ENCODE data around the gene ANO7.
A peak's percentile ranks its signal among the peaks of the same experiment; 100 is the strongest.

ANO7 gene

GRCh38 chr2:241249654-241250053 lies 61.2 kb downstream of the ANO7 start:
- no peak for DNase-seq (ENCODE audit: low spot score)

GRCh38 chr2:241252778-241253475 lies 64.5 kb downstream of the ANO7 start:
- DNase-seq (ENCODE audit: low spot score), result no peak

- DNase-seq (ENCODE audit: low spot score), result no peak
These were observed 66.5 kb downstream of the ANO7 start for GRCh38 chr2:241254904-241255351.

- DNase-seq (ENCODE audit: low spot score), result peak; percentile 31
These were observed 67.2 kb downstream of the ANO7 start for GRCh38 chr2:241255542-241256167.

- DNase-seq (ENCODE audit: low spot score), result no peak
These were observed 67.7 kb downstream of the ANO7 start for GRCh38 chr2:241256168-241256545.

GRCh38 chr2:241257419-241258032 lies 69.0 kb downstream of the ANO7 start:
- DNase-seq (ENCODE audit: low spot score), result no peak

GRCh38 chr2:241258505-241259280 lies 70.2 kb downstream of the ANO7 start:
- DNase-seq (ENCODE audit: low spot score), result no peak

GRCh38 chr2:241260911-241261310 lies 72.4 kb downstream of the ANO7 start:
- DNase-seq (ENCODE audit: low spot score), result no peak

GRCh38 chr2:241261628-241262027 lies 73.2 kb downstream of the ANO7 start:
- DNase-seq (ENCODE audit: low spot score), result no peak

- no peak for DNase-seq (ENCODE audit: low spot score)
These were observed 74.6 kb downstream of the ANO7 start for GRCh38 chr2:241263061-241263460.

- DNase-seq (ENCODE audit: low spot score), result no peak
These were observed 77.0 kb downstream of the ANO7 start for GRCh38 chr2:241265506-241265905.

- DNase-seq (ENCODE audit: low spot score), result no peak
These were observed 79.0 kb downstream of the ANO7 start for GRCh38 chr2:241267249-241268067.

- DNase-seq (ENCODE audit: low spot score), result no peak
These were observed 79.8 kb downstream of the ANO7 start for GRCh38 chr2:241268306-241268705.

GRCh38 chr2:241268716-241269445 lies 80.4 kb downstream of the ANO7 start:
- no peak for DNase-seq (ENCODE audit: low spot score)

- DNase-seq (ENCODE audit: low spot score), result no peak
These were observed 81.4 kb downstream of the ANO7 start for GRCh38 chr2:241269707-241270520.

- no peak for DNase-seq (ENCODE audit: low spot score)
These were observed 82.1 kb downstream of the ANO7 start for GRCh38 chr2:241270531-241270930.

GRCh38 chr2:241271706-241272302 lies 83.3 kb downstream of the ANO7 start:
- DNase-seq (ENCODE audit: low spot score), result peak; percentile 86

GRCh38 chr2:241272303-241273209 lies 84.1 kb downstream of the ANO7 start:
- DNase-seq (ENCODE audit: low spot score), result peak; percentile 38
